Peyer's patch (tissue), 4 donors: ENCODE results near the gene SEC14L5. TPM values are rescaled to one million over a fixed set of nuclear protein-coding genes. Genes with fewer than 3 reads are reported as not detected.

Experiments
- DNase-seq, 3 donors: peaks; one replicate each; pipeline ENCODE4 v3.0.0-alpha.2; 2017 to 2019
- H3K27ac ChIP-seq, 4 donors: fragments of 200-600 bp; sonication (generic); one replicate each; pipeline ENCODE4 v1.5.1; 2016 to 2019
- H3K27me3 ChIP-seq, 2 donors: fragments of 200-600 bp; sonication (generic); one replicate each; pipeline ENCODE4 v1.5.1; 2019
- H3K36me3 ChIP-seq, 3 donors: fragments of 200-600 bp; sonication (generic); one replicate each; pipeline ENCODE4 v1.5.1; 2016 to 2019
- H3K4me1 ChIP-seq, 4 donors: fragments of 200-600 bp; sonication (generic); one replicate each; pipeline ENCODE4 v1.5.1; 2016 to 2019
- H3K4me3 ChIP-seq, 4 donors: fragments of 200-600 bp; sonication (generic); 1 replicate in 3 of 4; 2 replicates in 1 of 4; pipeline ENCODE4 v1.5.1; 2016 to 2019; ENCODE audit warnings: mild to moderate bottlenecking in 1 of 4
- H3K9me3 ChIP-seq, 4 donors: fragments of 200-600 bp; sonication (generic); one replicate each; pipeline ENCODE4 v1.5.1; 2016 to 2019; ENCODE audit warnings: mild to moderate bottlenecking in 1 of 4
- POLR2A ChIP-seq, 2 donors: fragments of 450-650 bp; IDR thresholded peaks; one replicate each; pipeline ENCODE4 v1.5.1; 2017; ENCODE audit warnings: antibody characterized with exemption in 2 of 2, mild to moderate bottlenecking in 2 of 2, moderate library complexity in 2 of 2
- total RNA-seq, 4 donors: library from RNA; depleted of rRNA; stranded (reverse); fragments of >200 nt; gene quantifications; one replicate each; pipeline ENCODE4 v1.1.0, GENCODE V29; 2016
- TF ChIP-seq, protein P1 (sequence below), 6 experiments: fragments of 450-650 bp in 4 of 6; fragments of 200-600 bp in 2 of 6; sonication (generic) in 1 of 6; IDR thresholded peaks; one replicate each; pipeline ENCODE4 v1.5.1; 2017 to 2019; ENCODE audit warnings: antibody characterized with exemption in 6 of 6, mild to moderate bottlenecking in 3 of 6, moderate library complexity in 1 of 6

The SEC14L5 gene
- total RNA-seq, 4 donors from 2014 or later = 0.13 to 2.0 (median 1.1) TPM

DNA sequence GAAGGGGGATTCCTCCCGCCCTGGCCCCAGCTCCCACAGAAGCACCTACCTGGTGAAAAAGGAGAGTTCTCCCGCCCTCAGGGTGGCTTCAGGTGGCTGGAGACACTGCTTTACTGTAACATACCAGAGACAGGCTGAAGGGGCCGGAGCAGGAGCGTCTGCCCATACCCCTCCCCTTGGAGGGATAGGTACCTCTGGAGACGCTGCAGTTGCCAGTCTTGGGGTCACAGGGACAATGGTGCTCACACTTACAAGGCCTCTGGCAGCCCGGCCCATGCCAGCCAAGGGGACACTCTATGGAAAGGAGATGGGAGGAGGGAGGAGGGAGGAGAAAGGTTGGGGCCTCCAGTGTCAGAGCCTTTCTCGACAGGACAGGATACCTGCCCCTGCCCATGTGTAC, 69.0 kb downstream of the SEC14L5 start:
- H3K9me3 ChIP-seq = no peaks in the 10 kb centered on the region
- DNase-seq = no peak
- H3K27me3 ChIP-seq = no peaks in the 10 kb centered on the region
- H3K27ac ChIP-seq = no peak overlapping the region
- peaks cover 0 to under 1% (median under 1%) of the 10 kb centered on the region in 4 donors for H3K4me1 ChIP-seq
- H3K36me3 ChIP-seq = peaks cover 0 to 31% (median 0%) of the 10 kb centered on the region in 3 donors
- no peak overlapping the region for H3K4me3 ChIP-seq
- TF ChIP-seq, protein P1, sequence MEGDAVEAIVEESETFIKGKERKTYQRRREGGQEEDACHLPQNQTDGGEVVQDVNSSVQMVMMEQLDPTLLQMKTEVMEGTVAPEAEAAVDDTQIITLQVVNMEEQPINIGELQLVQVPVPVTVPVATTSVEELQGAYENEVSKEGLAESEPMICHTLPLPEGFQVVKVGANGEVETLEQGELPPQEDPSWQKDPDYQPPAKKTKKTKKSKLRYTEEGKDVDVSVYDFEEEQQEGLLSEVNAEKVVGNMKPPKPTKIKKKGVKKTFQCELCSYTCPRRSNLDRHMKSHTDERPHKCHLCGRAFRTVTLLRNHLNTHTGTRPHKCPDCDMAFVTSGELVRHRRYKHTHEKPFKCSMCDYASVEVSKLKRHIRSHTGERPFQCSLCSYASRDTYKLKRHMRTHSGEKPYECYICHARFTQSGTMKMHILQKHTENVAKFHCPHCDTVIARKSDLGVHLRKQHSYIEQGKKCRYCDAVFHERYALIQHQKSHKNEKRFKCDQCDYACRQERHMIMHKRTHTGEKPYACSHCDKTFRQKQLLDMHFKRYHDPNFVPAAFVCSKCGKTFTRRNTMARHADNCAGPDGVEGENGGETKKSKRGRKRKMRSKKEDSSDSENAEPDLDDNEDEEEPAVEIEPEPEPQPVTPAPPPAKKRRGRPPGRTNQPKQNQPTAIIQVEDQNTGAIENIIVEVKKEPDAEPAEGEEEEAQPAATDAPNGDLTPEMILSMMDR (IDR thresholded peaks at IDR 0.05) = no peak
- no peak for TF ChIP-seq POLR2A (IDR thresholded peaks at IDR 0.05)

DNA sequence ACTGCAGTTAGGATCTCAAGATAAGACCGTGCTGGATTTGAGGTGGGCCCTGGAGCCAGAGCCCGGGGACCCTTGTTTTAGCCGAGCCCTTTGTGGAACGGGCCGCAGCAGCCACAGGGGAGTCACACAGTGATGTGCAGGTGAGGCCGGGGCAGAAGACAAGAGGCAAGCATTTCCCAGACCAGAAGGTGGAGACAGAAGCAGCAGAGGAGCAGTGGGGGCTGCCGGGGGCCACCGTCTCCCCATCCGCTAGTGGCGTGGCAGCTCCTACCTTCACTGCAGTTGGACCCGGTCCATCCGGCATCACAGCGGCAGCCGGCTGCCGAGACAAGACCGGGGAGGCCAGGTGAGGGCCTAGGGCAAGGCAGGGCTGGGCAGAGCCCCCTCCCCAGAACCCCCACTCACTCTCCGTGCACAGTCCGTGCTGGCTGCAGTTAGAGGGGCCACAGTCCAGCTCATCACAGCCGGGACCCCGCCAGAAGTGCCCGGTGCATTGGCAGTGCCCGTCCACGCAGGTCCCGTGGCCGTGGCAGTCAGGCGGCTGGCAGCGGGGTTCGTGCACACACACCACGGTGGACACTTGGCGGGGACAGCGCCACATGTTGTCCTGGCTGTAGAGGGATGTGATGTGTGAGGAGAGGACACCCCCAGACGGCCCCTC, 69.6 kb downstream of the SEC14L5 start:
- H3K4me3 ChIP-seq = no peak overlapping the region
- TF ChIP-seq, protein P1 (IDR thresholded peaks at IDR 0.05) = no peak
- TF ChIP-seq POLR2A (IDR thresholded peaks at IDR 0.05) = no peak
- H3K27ac ChIP-seq = no peak overlapping the region
- no peaks in the 10 kb centered on the region for H3K9me3 ChIP-seq
- peaks cover 0 to 31% (median 0%) of the 10 kb centered on the region in 3 donors for H3K36me3 ChIP-seq
- peaks cover 0 to 6% (median 1%) of the 10 kb centered on the region in 4 donors for H3K4me1 ChIP-seq
- no peaks in the 10 kb centered on the region for H3K27me3 ChIP-seq
- no peak for DNase-seq

DNA sequence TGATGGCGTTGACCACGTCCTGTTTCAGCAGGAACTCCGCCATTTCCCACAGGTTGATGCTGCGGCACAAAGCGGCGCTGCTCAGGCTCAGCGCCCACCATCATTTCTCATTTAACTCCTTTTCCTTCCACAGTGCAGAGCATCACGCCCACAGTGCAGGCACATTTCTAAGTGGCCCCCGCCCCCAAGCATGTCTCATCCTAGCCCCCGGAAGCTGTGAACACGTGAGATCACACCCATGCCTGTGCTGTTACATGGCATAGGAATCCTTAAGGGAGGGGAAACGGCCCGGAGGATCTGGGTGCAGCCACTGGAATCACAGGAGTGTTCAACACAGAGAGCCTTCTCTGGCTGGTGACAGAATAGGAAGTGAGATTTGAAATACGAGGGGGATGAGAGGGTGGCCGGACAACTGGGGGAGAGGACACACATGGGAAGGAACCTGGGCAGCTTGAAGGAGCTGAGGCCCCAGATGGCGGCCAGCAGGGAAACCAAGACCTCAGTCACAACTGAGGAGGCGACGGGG, 70.9 kb downstream of the SEC14L5 start:
- Histone ChIP-seq H3K4me3 (no peak overlapping the region), H3K9me3 (no peaks in the 10 kb centered on the region), H3K27me3 (no peaks in the 10 kb centered on the region), H3K36me3 (peaks cover 0 to 31% (median 0%) of the 10 kb centered on the region in 3 donors), H3K27ac (no peak overlapping the region), H3K4me1 (peaks cover 0 to 10% (median 1%) of the 10 kb centered on the region in 4 donors)
- TF ChIP-seq, protein P1 (IDR thresholded peaks at IDR 0.05) = no peak
- TF ChIP-seq POLR2A (IDR thresholded peaks at IDR 0.05) = no peak
- no peak for DNase-seq

DNA sequence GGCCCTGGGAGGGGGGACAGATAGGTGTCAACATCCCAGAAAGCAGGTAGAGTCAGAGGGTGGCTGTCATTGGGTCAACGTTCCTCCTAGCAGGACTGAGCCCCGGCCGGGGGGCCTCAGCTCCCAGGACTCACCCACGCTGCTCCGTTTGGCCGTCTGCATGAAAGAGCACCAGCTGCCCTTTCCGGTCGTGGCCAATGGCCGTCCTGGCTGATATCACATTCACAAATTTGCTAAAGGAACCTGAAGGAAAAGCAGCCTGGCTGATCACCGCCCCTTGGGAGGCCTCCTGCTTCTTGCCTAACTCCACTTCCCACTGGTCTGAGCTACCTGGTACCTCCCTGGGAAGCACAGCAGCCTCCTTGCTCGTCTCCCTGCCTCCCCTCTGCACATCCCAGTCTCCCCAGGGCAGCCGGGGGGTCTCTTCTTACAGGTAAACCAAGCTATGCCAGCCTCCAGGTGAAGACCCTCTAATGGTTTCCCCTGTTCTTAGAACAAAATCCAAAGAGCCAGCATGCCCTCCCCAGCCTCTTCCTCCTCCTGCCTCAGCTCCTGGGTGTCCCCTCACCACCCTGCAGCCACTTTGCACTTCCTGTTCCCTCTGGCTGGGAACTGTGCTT, 72.2 kb downstream of the SEC14L5 start:
- Histone ChIP-seq H3K4me3 (no peak overlapping the region), H3K27me3 (no peaks in the 10 kb centered on the region), H3K4me1 (peaks cover 0 to 18% (median 4%) of the 10 kb centered on the region in 4 donors), H3K9me3 (no peaks in the 10 kb centered on the region), H3K27ac (no peak overlapping the region), H3K36me3 (peaks cover 0 to 26% (median 0%) of the 10 kb centered on the region in 3 donors)
- TF ChIP-seq, protein P1 (IDR thresholded peaks at IDR 0.05) = no peak
- no peak for TF ChIP-seq POLR2A (IDR thresholded peaks at IDR 0.05)
- no peak for DNase-seq

DNA sequence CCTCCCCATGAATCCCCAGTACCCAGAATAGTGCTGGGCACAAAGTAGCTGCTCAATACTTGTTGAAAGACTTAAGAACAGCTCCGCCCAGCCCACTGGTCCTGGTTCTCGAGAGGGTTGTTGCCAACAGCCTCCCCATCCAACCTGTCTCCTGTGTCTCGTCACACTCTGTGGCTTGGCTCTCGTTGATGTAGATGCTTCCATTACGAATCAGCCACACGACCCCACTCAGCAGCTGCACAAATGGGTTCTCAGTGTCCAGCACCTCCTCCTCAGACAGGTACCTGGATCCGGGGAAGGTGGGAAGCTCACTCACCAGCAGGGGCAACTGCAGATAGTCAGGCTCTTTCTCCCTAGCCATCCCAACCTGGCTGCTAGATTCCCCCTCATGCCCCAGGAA, 73.5 kb downstream of the SEC14L5 start:
- H3K4me1 ChIP-seq = peaks cover 0 to 18% (median 4%) of the 10 kb centered on the region in 4 donors
- DNase-seq = no peak
- no peaks in the 10 kb centered on the region for H3K9me3 ChIP-seq
- H3K36me3 ChIP-seq = peaks cover 0 to 24% (median 0%) of the 10 kb centered on the region in 3 donors
- TF ChIP-seq POLR2A (IDR thresholded peaks at IDR 0.05) = no peak
- TF ChIP-seq, protein P1 (IDR thresholded peaks at IDR 0.05) = no peak
- H3K27ac ChIP-seq = no peak overlapping the region
- H3K27me3 ChIP-seq = no peaks in the 10 kb centered on the region
- H3K4me3 ChIP-seq = no peak overlapping the region
